Measurements from ENCODE around the gene KATNAL2.

DNA sequence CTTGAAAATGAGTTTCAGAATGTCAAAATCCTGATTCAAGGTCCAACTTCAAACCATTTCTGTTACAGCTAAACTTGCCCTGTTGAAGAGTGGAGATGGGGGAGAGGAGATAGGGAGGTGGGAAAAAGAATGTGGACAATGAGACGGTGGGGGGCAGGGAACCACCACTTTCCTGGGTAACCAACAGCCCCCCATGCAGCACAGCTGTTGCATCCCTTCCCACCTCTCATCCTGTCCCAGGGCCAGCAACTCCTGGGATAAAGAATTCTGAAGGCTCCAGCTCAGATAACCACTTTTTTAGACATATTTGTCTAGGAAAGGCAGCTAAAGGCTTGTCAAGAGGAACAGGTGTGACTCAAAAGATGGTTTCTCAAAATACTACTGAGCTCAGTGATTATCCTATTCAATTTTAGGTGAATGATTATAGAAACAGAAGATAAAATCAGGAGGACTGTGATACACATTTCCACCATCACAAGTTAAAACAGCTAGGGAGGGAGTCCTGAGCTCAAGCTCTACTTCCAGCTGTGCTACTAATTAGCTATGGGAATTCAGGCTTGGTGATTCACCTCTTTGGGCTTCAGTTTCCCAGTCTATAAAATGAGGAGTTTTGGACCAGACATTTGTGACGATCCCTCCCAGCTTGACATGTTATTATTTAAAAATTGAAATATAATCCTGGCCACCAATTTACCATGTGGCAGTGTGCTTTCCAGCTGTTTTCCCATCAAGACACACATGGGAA, 196.6 kb downstream of the KATNAL2 start:
- no peak for TF ChIP-seq SUZ12 (IDR thresholded peaks at IDR 0.05)
- TF ChIP-seq LEF1 (IDR thresholded peaks at IDR 0.05; ENCODE audit: borderline replicate concordance): no peak
- no peak for TF ChIP-seq TARDBP (IDR thresholded peaks at IDR 0.05)
- no peak for TF ChIP-seq BHLHE40 (IDR thresholded peaks at IDR 0.05; ENCODE audit: borderline replicate concordance)
- TF ChIP-seq FOXM1 (IDR thresholded peaks at IDR 0.05; ENCODE audit: borderline replicate concordance): no peak
- TF ChIP-seq ELF4 (IDR thresholded peaks at IDR 0.05): no peak
- no peak for TF ChIP-seq FOXA1 (IDR thresholded peaks at IDR 0.05)
- no peak for TF ChIP-seq ARNT (IDR thresholded peaks at IDR 0.05)
- no peak for TF ChIP-seq HDGF (IDR thresholded peaks at IDR 0.05; ENCODE audit: borderline replicate concordance)
